Left lung (tissue), 10 donors: ENCODE data around the gene CCDC197. TPM values are rescaled to one million over a fixed set of nuclear protein-coding genes. Genes with fewer than 3 reads are reported as not detected.
A peak's percentile ranks its signal among the peaks of the same experiment; 100 is the strongest.

Experiments
- ATAC-seq: fragments of 200-7000 bp; cut with Tn5 transposase; one replicate; pipeline ENCODE4 v1.9.1; 2020; ENCODE audit warnings: moderate library complexity
- DNase-seq, 4 donors: peaks; one replicate each; pipeline ENCODE4 v3.0.0-alpha.2; 2013 to 2020
- H3K27ac ChIP-seq, 2 donors: fragments of 200-600 bp; sonication (generic) in 1 of 2; one replicate each; pipeline versions ENCODE4 v1.5.0 to v1.8.0; 2020 to 2021
- H3K27me3 ChIP-seq, 2 donors: fragments of 200-600 bp; sonication (generic) in 1 of 2; one replicate each; pipeline versions ENCODE4 v1.5.0 to v1.8.0; 2020 to 2021
- H3K36me3 ChIP-seq, 2 donors: fragments of 200-600 bp; sonication (generic) in 1 of 2; one replicate each; pipeline versions ENCODE4 v1.5.0 to v1.8.0; 2020 to 2021
- H3K4me1 ChIP-seq, 2 donors: fragments of 200-600 bp; one replicate each; pipeline ENCODE4 v1.8.0; 2021
- H3K4me3 ChIP-seq, 2 donors: fragments of 200-600 bp; sonication (generic) in 1 of 2; one replicate each; pipeline versions ENCODE4 v1.5.0 to v1.8.0; 2020 to 2021; ENCODE audit warnings: mild to moderate bottlenecking in 1 of 2
- H3K9me3 ChIP-seq, 2 donors: fragments of 200-600 bp; sonication (generic) in 1 of 2; one replicate each; pipeline versions ENCODE4 v1.5.0 to v1.8.0; 2020 to 2021
- CTCF ChIP-seq, 2 donors: fragments of 200-600 bp; sonication (generic) in 1 of 2; IDR thresholded peaks; one replicate each; pipeline versions ENCODE4 v1.5.0 to v1.8.0; 2021; ENCODE audit warnings: antibody characterized with exemption in 2 of 2
- intact Hi-C, 2 donors: fragments of 100-400 bp; cut with DNase I; formaldehyde crosslinking; loops; one replicate each; pipeline versions ENCODE4 v1.11.2 to v1.14.2; 2022
- polyA plus RNA-seq, 6 donors: library from polyadenylated mRNA; unstranded; fragments of 120-200 nt; gene quantifications; one replicate each; pipeline ENCODE4 v1.2.1, GENCODE V29; 2013; ENCODE audit not compliant: insufficient read length in 6 of 6
- total RNA-seq, 2 donors: library from RNA; stranded (reverse); fragmentation: NEBNext Ultra II Directional; extraction: Animal tissue kit (Norgen Biotek cat#: 25700); gene quantifications; one replicate each; pipeline ENCODE4 v1.2.1, GENCODE V29; 2021
- donor health status: DM: no; HTN: yes; CAD: no.
- donor health status: DM: no; HTN: no; CAD: no.

CCDC197 gene
- total and polyA plus RNA-seq, 8 donors = not detected

- H3K9me3 ChIP-seq = no peaks in the 10 kb centered on the region
- H3K4me3 ChIP-seq = no peak overlapping the region
- H3K27me3 ChIP-seq = peaks cover 0 to 17% of the 10 kb centered on the region in 2 donors
- H3K4me1 ChIP-seq = no peaks in the 10 kb centered on the region
- no peak for ATAC-seq
- DNase-seq = no peak
- intact Hi-C loops = no loop called here
- no peak overlapping the region for H3K27ac ChIP-seq
- H3K36me3 ChIP-seq = no peaks in the 10 kb centered on the region
- TF ChIP-seq CTCF (IDR thresholded peaks at IDR 0.05) = no peak
Measured at GRCh38 chr14:93989939-93990338, 7.2 kb upstream of the CCDC197 start.

- Histone ChIP-seq H3K36me3 (no peaks in the 10 kb centered on the region), H3K27me3 (peaks cover 0 to 29% of the 10 kb centered on the region in 2 donors), H3K4me1 (no peaks in the 10 kb centered on the region), H3K9me3 (no peaks in the 10 kb centered on the region), H3K4me3 (no peak overlapping the region), H3K27ac (no peak overlapping the region)
- intact Hi-C loops = no loop called here
- no peak for TF ChIP-seq CTCF (IDR thresholded peaks at IDR 0.05)
- no peak for DNase-seq
- no peak for ATAC-seq
Measured at GRCh38 chr14:93991212-93991611, 5.9 kb upstream of the CCDC197 start.

- ATAC-seq (no peak), DNase-seq (no peak)
- H3K4me1 ChIP-seq = no peaks in the 10 kb centered on the region
- no peaks in the 10 kb centered on the region for H3K9me3 ChIP-seq
- no peak overlapping the region for H3K4me3 ChIP-seq
- H3K27me3 ChIP-seq = peaks cover 0 to 34% of the 10 kb centered on the region in 2 donors
- TF ChIP-seq CTCF (IDR thresholded peaks at IDR 0.05) = no peak
- no peak overlapping the region for H3K27ac ChIP-seq
- H3K36me3 ChIP-seq = no peaks in the 10 kb centered on the region
- intact Hi-C loops = no loop called here
Measured at GRCh38 chr14:93991649-93992048, 5.5 kb upstream of the CCDC197 start.

GRCh38 chr14:93993382-93993781, 3.7 kb upstream of the CCDC197 start:
- no peaks in the 10 kb centered on the region for H3K4me1 ChIP-seq
- H3K36me3 ChIP-seq = no peaks in the 10 kb centered on the region
- peaks cover 0 to 31% of the 10 kb centered on the region in 2 donors for H3K27me3 ChIP-seq
- DNase-seq = no peak
- TF ChIP-seq CTCF (IDR thresholded peaks at IDR 0.05) = no peak
- no peaks in the 10 kb centered on the region for H3K9me3 ChIP-seq
- no peak overlapping the region for H3K27ac ChIP-seq
- intact Hi-C loops = no loop called here
- no peak overlapping the region for H3K4me3 ChIP-seq
- ATAC-seq = no peak

GRCh38 chr14:93994919-93995682, 2.0 kb upstream of the CCDC197 start:
- no peak overlapping the region for H3K27ac ChIP-seq
- ATAC-seq = peak; percentile 32
- peaks cover 0 to 32% of the 10 kb centered on the region in 2 donors for H3K27me3 ChIP-seq
- intact Hi-C loops = no loop called here
- H3K4me3 ChIP-seq = no peak overlapping the region
- no peak for DNase-seq
- H3K9me3 ChIP-seq = no peaks in the 10 kb centered on the region
- H3K36me3 ChIP-seq = no peaks in the 10 kb centered on the region
- no peak for TF ChIP-seq CTCF (IDR thresholded peaks at IDR 0.05)
- no peaks in the 10 kb centered on the region for H3K4me1 ChIP-seq
